ENCODE data around the gene CSTPP1. TPM values are rescaled to one million over a fixed set of nuclear protein-coding genes. Genes with fewer than 3 reads are reported as not detected.
A peak's percentile ranks its signal among the peaks of the same experiment; 100 is the strongest.

The CSTPP1 gene
- total RNA-seq, 1 donor from 2014 or later: 6.6 TPM

GRCh38 chr11:47156333-47156732 lies 219.8 kb downstream of the CSTPP1 start:
- H3K4me3 ChIP-seq (ENCODE audit: low read depth, low read length): no peak overlapping the region
- no peak for TF ChIP-seq CTCF (IDR thresholded peaks at IDR 0.05; ENCODE audit: insufficient read depth, low read length, severe bottlenecking)
- peaks cover 3% of the 10 kb centered on the region for H3K36me3 ChIP-seq (ENCODE audit: control insufficient read depth, insufficient read depth, low read length)
- DNase-seq (ENCODE audit: low read depth) (no peak), FAIRE-seq (no peak)
- H3K27me3 ChIP-seq (ENCODE audit: control insufficient read depth, insufficient read depth, low read length): no peaks in the 10 kb centered on the region

GRCh38 chr11:47156951-47157350 lies 220.4 kb downstream of the CSTPP1 start:
- no peak for DNase-seq (ENCODE audit: low read depth)
- Histone ChIP-seq H3K27me3 (ENCODE audit: control insufficient read depth, insufficient read depth, low read length) (no peaks in the 10 kb centered on the region), H3K36me3 (ENCODE audit: control insufficient read depth, insufficient read depth, low read length) (peaks cover 3% of the 10 kb centered on the region), H3K4me3 (ENCODE audit: low read depth, low read length) (no peak overlapping the region)
- no peak for TF ChIP-seq CTCF (IDR thresholded peaks at IDR 0.05; ENCODE audit: insufficient read depth, low read length, severe bottlenecking)
- FAIRE-seq: no peak

GRCh38 chr11:47157805-47158204 lies 221.2 kb downstream of the CSTPP1 start:
- H3K4me3 ChIP-seq (ENCODE audit: low read depth, low read length): no peak overlapping the region
- peaks cover 3% of the 10 kb centered on the region for H3K36me3 ChIP-seq (ENCODE audit: control insufficient read depth, insufficient read depth, low read length)
- FAIRE-seq (no peak), DNase-seq (ENCODE audit: low read depth) (no peak)
- TF ChIP-seq CTCF (IDR thresholded peaks at IDR 0.05; ENCODE audit: insufficient read depth, low read length, severe bottlenecking): no peak
- no peaks in the 10 kb centered on the region for H3K27me3 ChIP-seq (ENCODE audit: control insufficient read depth, insufficient read depth, low read length)

GRCh38 chr11:47158242-47158641 lies 221.7 kb downstream of the CSTPP1 start:
- H3K4me3 ChIP-seq (ENCODE audit: low read depth, low read length): no peak overlapping the region
- no peak for TF ChIP-seq CTCF (IDR thresholded peaks at IDR 0.05; ENCODE audit: insufficient read depth, low read length, severe bottlenecking)
- DNase-seq (ENCODE audit: low read depth) (no peak), FAIRE-seq (no peak)
- no peaks in the 10 kb centered on the region for H3K27me3 ChIP-seq (ENCODE audit: control insufficient read depth, insufficient read depth, low read length)
- peaks cover 3% of the 10 kb centered on the region for H3K36me3 ChIP-seq (ENCODE audit: control insufficient read depth, insufficient read depth, low read length)

GRCh38 chr11:47160753-47161133 lies 224.2 kb downstream of the CSTPP1 start:
- DNase-seq (ENCODE audit: low read depth) (no peak), FAIRE-seq (no peak)
- Histone ChIP-seq H3K4me3 (ENCODE audit: low read depth, low read length) (no peak overlapping the region), H3K36me3 (ENCODE audit: control insufficient read depth, insufficient read depth, low read length) (peaks cover 16% of the 10 kb centered on the region), H3K27me3 (ENCODE audit: control insufficient read depth, insufficient read depth, low read length) (no peaks in the 10 kb centered on the region)
- no peak for TF ChIP-seq CTCF (IDR thresholded peaks at IDR 0.05; ENCODE audit: insufficient read depth, low read length, severe bottlenecking)

- Histone ChIP-seq H3K36me3 (ENCODE audit: control insufficient read depth, insufficient read depth, low read length) (peaks cover 18% of the 10 kb centered on the region), H3K27me3 (ENCODE audit: control insufficient read depth, insufficient read depth, low read length) (no peaks in the 10 kb centered on the region), H3K4me3 (ENCODE audit: low read depth, low read length) (no peak overlapping the region)
- no peak for FAIRE-seq
- peak; percentile 37 for DNase-seq (ENCODE audit: low read depth)
- peak; percentile 87 for TF ChIP-seq CTCF (IDR thresholded peaks at IDR 0.05; ENCODE audit: insufficient read depth, low read length, severe bottlenecking)
Observed at GRCh38 chr11:47161134-47161854, 224.7 kb downstream of the CSTPP1 start.
